Upper lobe of left lung (tissue), 6 donors: ENCODE results near the gene CGB1. TPM values are rescaled to one million over a fixed set of nuclear protein-coding genes. Genes with fewer than 3 reads are reported as not detected.
A peak's percentile ranks its signal among the peaks of the same experiment; 100 is the strongest.
"Not testable (repeated sequence)": the region's sequence is repeated elsewhere in the genome, so short reads cannot be mapped to it uniquely, and the experiment has no call there.

Experiments used
- ATAC-seq, 2 donors: fragments of 200-7000 bp; cut with Tn5 transposase; one replicate each; pipeline ENCODE4 v1.9.1; 2022; ENCODE audit warnings: mild to moderate bottlenecking in 2 of 2, moderate library complexity in 2 of 2; ENCODE audit not compliant: low FRiP score in 2 of 2
- DNase-seq, 2 donors: peaks; one replicate each; pipeline ENCODE4 v3.0.0-alpha.2; 2019 to 2020
- H3K27ac ChIP-seq, 4 donors: fragments of 200-600 bp; sonication (generic); one replicate each; pipeline ENCODE4 v1.5.1; 2016 to 2019
- H3K27me3 ChIP-seq, 4 donors: fragments of 200-600 bp; sonication (generic); one replicate each; pipeline ENCODE4 v1.5.1; 2017 to 2019
- H3K36me3 ChIP-seq, 4 donors: fragments of 200-600 bp; sonication (generic); one replicate each; pipeline ENCODE4 v1.5.1; 2016 to 2019
- H3K4me1 ChIP-seq, 4 donors: fragments of 200-600 bp; sonication (generic); one replicate each; pipeline ENCODE4 v1.5.1; 2018 to 2019
- H3K4me3 ChIP-seq, 4 donors: fragments of 200-600 bp; sonication (generic); one replicate each; pipeline ENCODE4 v1.5.1; 2017 to 2019; ENCODE audit warnings: mild to moderate bottlenecking in 2 of 4, moderate library complexity in 1 of 4
- H3K9me3 ChIP-seq, 4 donors: fragments of 200-600 bp; sonication (generic); one replicate each; pipeline ENCODE4 v1.5.1; 2018 to 2019
- CTCF ChIP-seq, 6 experiments: fragments of 450-650 bp in 4 of 6; fragments of 200-600 bp in 2 of 6; sonication (generic) in 2 of 6; IDR thresholded peaks; one replicate each; pipeline ENCODE4 v1.5.1; 2016 to 2019; ENCODE audit warnings: antibody characterized with exemption in 6 of 6
- EP300 ChIP-seq, 4 donors: sonication (generic); formaldehyde crosslinking; IDR thresholded peaks; one replicate each; pipeline ENCODE4 v1.5.1; 2017; ENCODE audit warnings: antibody characterized with exemption in 4 of 4, control low read depth in 2 of 4
- POLR2A ChIP-seq, 4 donors: fragments of 450-650 bp; IDR thresholded peaks; one replicate each; pipeline ENCODE4 v1.5.1; 2016 to 2017; ENCODE audit warnings: antibody characterized with exemption in 4 of 4, mild to moderate bottlenecking in 2 of 4
- POLR2AphosphoS5 ChIP-seq, 2 donors: sonication (generic); formaldehyde crosslinking; IDR thresholded peaks; one replicate each; pipeline ENCODE4 v1.5.1; 2017; ENCODE audit warnings: antibody characterized with exemption in 2 of 2
- WGBS, 2 donors: methylation state at CpG; one replicate each; pipeline ENCODE4 v1.1.5; 2017 to 2018; 5-methylcytosine and 5-hydroxymethylcytosine counted together
- total RNA-seq, 6 donors: library from RNA; depleted of rRNA in 4 of 6; stranded (reverse); fragments of >200 nt in 4 of 6; gene quantifications; one replicate each; pipeline versions ENCODE4 v1.1.0 to v1.2.1, GENCODE V29; 2016 to 2021
- donor health status: DM: no; HTN: no; CAD: no; lungs with moderate emphysema.
- donor health status: DM: no; HTN: yes; CAD: no; lungs with severe emphysema.

The CGB1 gene
- total RNA-seq, 6 donors from 2014 or later: not detected

- no peak for DNase-seq
- H3K27ac ChIP-seq: peak overlapping the region; percentile 89 to 95 (median 92)
- TF ChIP-seq POLR2A (IDR thresholded peaks at IDR 0.05) (no peak), CTCF (IDR thresholded peaks at IDR 0.05) (no peak), EP300 (IDR thresholded peaks at IDR 0.05) (no peak), POLR2AphosphoS5 (IDR thresholded peaks at IDR 0.05) (no peak)
- H3K27me3 ChIP-seq: no peaks in the 10 kb centered on the region
- WGBS, 2 donors: 74% methylated on average over 26 of the region's 26 CpGs
- peaks cover 0 to 20% (median 14%) of the 10 kb centered on the region in 4 donors for H3K36me3 ChIP-seq
- H3K4me1 ChIP-seq: peaks cover 19 to 38% (median 23%) of the 10 kb centered on the region in 4 donors
- ATAC-seq: no peak
- peak overlapping the region in 3 of 4 donors; percentile 93 to 100 (median 98) for H3K4me3 ChIP-seq
- no peaks in the 10 kb centered on the region for H3K9me3 ChIP-seq
These were observed 47.7 kb upstream of the CGB1 start for GRCh38 chr19:49084206-49085019.

- no peaks in the 10 kb centered on the region for H3K36me3 ChIP-seq
- peaks cover 4 to 10% (median 8%) of the 10 kb centered on the region in 4 donors for H3K4me1 ChIP-seq
- no peak overlapping the region for H3K4me3 ChIP-seq
- H3K9me3 ChIP-seq: no peaks in the 10 kb centered on the region
- no peaks in the 10 kb centered on the region for H3K27me3 ChIP-seq
- ATAC-seq (no peak), DNase-seq (no peak)
- TF ChIP-seq EP300 (IDR thresholded peaks at IDR 0.05) (no peak), POLR2AphosphoS5 (IDR thresholded peaks at IDR 0.05) (no peak), CTCF (IDR thresholded peaks at IDR 0.05) (no peak), POLR2A (IDR thresholded peaks at IDR 0.05) (no peak)
- 60% methylated on average over 1 of the region's 1 CpG; no CpG with 5 or more reads in 1 of the 2 donors for WGBS, 2 donors
- no peak overlapping the region for H3K27ac ChIP-seq
These were observed 44.6 kb upstream of the CGB1 start for GRCh38 chr19:49081273-49081672.

- TF ChIP-seq POLR2A (IDR thresholded peaks at IDR 0.05): no peak
- no peak for TF ChIP-seq CTCF (IDR thresholded peaks at IDR 0.05)
- TF ChIP-seq EP300 (IDR thresholded peaks at IDR 0.05): no peak
- no peak for TF ChIP-seq POLR2AphosphoS5 (IDR thresholded peaks at IDR 0.05)
- H3K36me3 ChIP-seq: no peaks in the 10 kb centered on the region
- WGBS, 2 donors: 79 to 85% methylated on average over 4 of the region's 4 CpGs
- no peaks in the 10 kb centered on the region for H3K9me3 ChIP-seq
- DNase-seq (no peak), ATAC-seq (no peak)
- no peak overlapping the region for H3K27ac ChIP-seq
- no peak overlapping the region for H3K4me3 ChIP-seq
- H3K4me1 ChIP-seq: peaks cover 0 to 5% (median 5%) of the 10 kb centered on the region in 4 donors
- no peaks in the 10 kb centered on the region for H3K27me3 ChIP-seq
These were observed 43.7 kb upstream of the CGB1 start for GRCh38 chr19:49080392-49080791.

- 14 to 16% methylated on average over 9 of the region's 9 CpGs for WGBS, 2 donors
- not testable (repeated sequence) for H3K9me3 ChIP-seq, H3K36me3 ChIP-seq, H3K4me3 ChIP-seq, H3K27ac ChIP-seq, ATAC-seq
- H3K4me1 ChIP-seq: peaks cover 0 to 17% (median 3%) of the 10 kb centered on the region in 4 donors
- peak; percentile 64 to 85 (median 71) for TF ChIP-seq CTCF (IDR thresholded peaks at IDR 0.05)
- peaks cover 0 to 30% (median 15%) of the 10 kb centered on the region in 4 donors for H3K27me3 ChIP-seq
- DNase-seq: peak in 1 of 2 donors; percentile 77
These were observed 38.2 kb upstream of the CGB1 start for GRCh38 chr19:49074869-49075268.
